ENCODE data around the gene PRPF6. TPM values are rescaled to one million over a fixed set of nuclear protein-coding genes. Genes with fewer than 3 reads are reported as not detected.
A peak's percentile ranks its signal among the peaks of the same experiment; 100 is the strongest.

Gene PRPF6
- total and polyA plus RNA-seq, 2 of the 13 experiments (the other 11 are each of a cell fraction or from before 2014, with no cell fraction given) = 63.7 to 101 TPM

DNA sequence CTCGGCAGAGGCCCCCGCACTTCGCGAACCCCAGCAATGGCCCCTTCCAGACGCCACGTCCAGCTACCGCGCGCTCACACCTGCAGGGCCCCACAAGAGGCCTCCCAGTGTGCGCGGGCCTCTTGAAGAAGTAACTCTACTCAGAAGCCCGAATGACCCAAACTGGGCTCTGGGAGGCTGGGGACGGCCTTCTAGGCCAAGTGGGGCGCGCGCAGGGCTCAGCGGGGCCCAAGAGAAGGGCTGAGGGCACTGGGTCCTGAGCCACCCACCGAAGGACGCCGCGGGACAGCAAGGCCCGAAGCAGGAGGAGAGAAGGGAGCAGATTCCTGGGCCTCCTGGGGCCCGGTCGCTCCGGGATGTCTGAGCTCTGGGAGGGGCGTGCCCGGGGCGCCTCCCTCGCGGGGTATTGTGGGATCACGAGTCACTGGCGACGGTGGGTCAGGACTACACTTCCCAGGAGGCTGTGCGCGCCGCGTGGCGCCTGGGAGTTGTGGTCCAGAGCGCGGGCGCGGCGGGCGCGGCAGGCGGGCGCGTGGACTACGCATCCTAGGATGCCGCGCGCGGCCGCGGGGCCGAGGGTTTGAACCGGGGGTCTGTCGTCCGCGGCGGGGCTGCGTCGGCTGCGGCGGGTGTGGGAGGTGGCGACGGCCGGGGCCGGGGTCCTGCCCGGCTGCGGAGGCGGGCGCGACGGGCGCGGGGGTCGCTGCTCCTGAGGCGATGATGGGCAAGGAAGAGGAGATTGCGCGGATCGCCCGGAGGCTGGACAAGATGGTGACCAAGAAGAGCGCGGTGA is 81.9 kb downstream of the PRPF6 start, which contains the start of gene TCEA2 (continued):
- peak; percentile 98 for TF ChIP-seq KDM2A (CRISPR knock-in tag; IDR thresholded peaks at IDR 0.05; ENCODE audit: borderline replicate concordance, low read depth)
- TF ChIP-seq, protein P1, sequence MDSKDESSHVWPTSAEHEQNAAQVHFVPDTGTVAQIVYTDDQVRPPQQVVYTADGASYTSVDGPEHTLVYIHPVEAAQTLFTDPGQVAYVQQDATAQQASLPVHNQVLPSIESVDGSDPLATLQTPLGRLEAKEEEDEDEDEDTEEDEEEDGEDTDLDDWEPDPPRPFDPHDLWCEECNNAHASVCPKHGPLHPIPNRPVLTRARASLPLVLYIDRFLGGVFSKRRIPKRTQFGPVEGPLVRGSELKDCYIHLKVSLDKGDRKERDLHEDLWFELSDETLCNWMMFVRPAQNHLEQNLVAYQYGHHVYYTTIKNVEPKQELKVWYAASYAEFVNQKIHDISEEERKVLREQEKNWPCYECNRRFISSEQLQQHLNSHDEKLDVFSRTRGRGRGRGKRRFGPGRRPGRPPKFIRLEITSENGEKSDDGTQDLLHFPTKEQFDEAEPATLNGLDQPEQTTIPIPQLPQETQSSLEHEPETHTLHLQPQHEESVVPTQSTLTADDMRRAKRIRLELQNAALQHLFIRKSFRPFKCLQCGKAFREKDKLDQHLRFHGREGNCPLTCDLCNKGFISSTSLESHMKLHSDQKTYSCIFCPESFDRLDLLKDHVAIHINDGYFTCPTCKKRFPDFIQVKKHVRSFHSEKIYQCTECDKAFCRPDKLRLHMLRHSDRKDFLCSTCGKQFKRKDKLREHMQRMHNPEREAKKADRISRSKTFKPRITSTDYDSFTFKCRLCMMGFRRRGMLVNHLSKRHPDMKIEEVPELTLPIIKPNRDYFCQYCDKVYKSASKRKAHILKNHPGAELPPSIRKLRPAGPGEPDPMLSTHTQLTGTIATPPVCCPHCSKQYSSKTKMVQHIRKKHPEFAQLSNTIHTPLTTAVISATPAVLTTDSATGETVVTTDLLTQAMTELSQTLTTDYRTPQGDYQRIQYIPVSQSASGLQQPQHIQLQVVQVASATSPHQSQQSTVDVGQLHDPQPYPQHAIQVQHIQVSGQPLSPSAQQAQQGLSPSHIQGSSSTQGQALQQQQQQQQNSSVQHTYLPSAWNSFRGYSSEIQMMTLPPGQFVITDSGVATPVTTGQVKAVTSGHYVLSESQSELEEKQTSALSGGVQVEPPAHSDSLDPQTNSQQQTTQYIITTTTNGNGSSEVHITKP (CRISPR knock-in tag; IDR thresholded peaks at IDR 0.05; ENCODE audit: low read depth) = peak; percentile 58; the same call in 1 of the 2 replicates
- peak; percentile 78; the same call in 1 of the 2 replicates for TF ChIP-seq STAT5B (CRISPR knock-in tag; IDR thresholded peaks at IDR 0.05)
- TF ChIP-seq ZNF530 (CRISPR knock-in tag; IDR thresholded peaks at IDR 0.05; ENCODE audit: low read depth) = no peak
- TF ChIP-seq HOXA3 (CRISPR knock-in tag; IDR thresholded peaks at IDR 0.05) = peak; percentile 93
- peak; percentile 85 for TF ChIP-seq NCOA1 (CRISPR knock-in tag; IDR thresholded peaks at IDR 0.05)
- TF ChIP-seq ZNF282 (IDR thresholded peaks at IDR 0.05; ENCODE audit: partially characterized antibody) = no peak
- 0 out of 2 replicates have a peak, but pooled peaks have one; percentile 48 for TF ChIP-seq ZNF3 (CRISPR knock-in tag; IDR thresholded peaks at IDR 0.05)
- TF ChIP-seq, protein P2, sequence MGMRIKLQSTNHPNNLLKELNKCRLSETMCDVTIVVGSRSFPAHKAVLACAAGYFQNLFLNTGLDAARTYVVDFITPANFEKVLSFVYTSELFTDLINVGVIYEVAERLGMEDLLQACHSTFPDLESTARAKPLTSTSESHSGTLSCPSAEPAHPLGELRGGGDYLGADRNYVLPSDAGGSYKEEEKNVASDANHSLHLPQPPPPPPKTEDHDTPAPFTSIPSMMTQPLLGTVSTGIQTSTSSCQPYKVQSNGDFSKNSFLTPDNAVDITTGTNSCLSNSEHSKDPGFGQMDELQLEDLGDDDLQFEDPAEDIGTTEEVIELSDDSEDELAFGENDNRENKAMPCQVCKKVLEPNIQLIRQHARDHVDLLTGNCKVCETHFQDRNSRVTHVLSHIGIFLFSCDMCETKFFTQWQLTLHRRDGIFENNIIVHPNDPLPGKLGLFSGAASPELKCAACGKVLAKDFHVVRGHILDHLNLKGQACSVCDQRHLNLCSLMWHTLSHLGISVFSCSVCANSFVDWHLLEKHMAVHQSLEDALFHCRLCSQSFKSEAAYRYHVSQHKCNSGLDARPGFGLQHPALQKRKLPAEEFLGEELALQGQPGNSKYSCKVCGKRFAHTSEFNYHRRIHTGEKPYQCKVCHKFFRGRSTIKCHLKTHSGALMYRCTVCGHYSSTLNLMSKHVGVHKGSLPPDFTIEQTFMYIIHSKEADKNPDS (CRISPR knock-in tag; IDR thresholded peaks at IDR 0.05) = peak; percentile 28; the same call in 1 of the 2 replicates
- TF ChIP-seq PCBP2 (optimal IDR thresholded peaks at IDR 0.05; ENCODE audit: low read depth, low read length, poor library complexity, severe bottlenecking) = no peak
- TF ChIP-seq ZNF333 (CRISPR knock-in tag; IDR thresholded peaks at IDR 0.05; ENCODE audit: borderline replicate concordance) = peak; percentile 96; the same call in 1 of the 2 replicates
- peak; percentile 88 for TF ChIP-seq RFXAP (CRISPR knock-in tag; IDR thresholded peaks at IDR 0.05; ENCODE audit: borderline replicate concordance)
- no peak for TF ChIP-seq ZFP37 (CRISPR knock-in tag; IDR thresholded peaks at IDR 0.05; ENCODE audit: borderline replicate concordance)
- no peak for TF ChIP-seq NR2F2 (IDR thresholded peaks at IDR 0.05; ENCODE audit: borderline replicate concordance, low read depth)
- no peak for TF ChIP-seq SP1 (IDR thresholded peaks at IDR 0.05)
- TF ChIP-seq SP1 (CRISPR knock-in tag; IDR thresholded peaks at IDR 0.05) = peak; percentile 89
- TF ChIP-seq STAG1 (CRISPR knock-in tag; IDR thresholded peaks at IDR 0.05) = no peak; the same call in 1 of the 2 replicates
- peak; percentile 98; the same call in 1 of the 2 replicates for TF ChIP-seq ZNF136 (CRISPR knock-in tag; IDR thresholded peaks at IDR 0.05; ENCODE audit: low read depth)
- TF ChIP-seq KDM5B (CRISPR knock-in tag; IDR thresholded peaks at IDR 0.05; ENCODE audit: borderline replicate concordance) = peak; percentile 96
- peak; percentile 100 for TF ChIP-seq ZNF558 (CRISPR knock-in tag; IDR thresholded peaks at IDR 0.05; ENCODE audit: borderline replicate concordance)
- TF ChIP-seq ONECUT2 (CRISPR knock-in tag; IDR thresholded peaks at IDR 0.05) = no peak
- no peak for TF ChIP-seq MAFF (IDR thresholded peaks at IDR 0.05; ENCODE audit: low read depth, low read length)
- peak; percentile 45; the same call in 1 of the 2 replicates for TF ChIP-seq RFX5 (IDR thresholded peaks at IDR 0.05; ENCODE audit: low read depth, low read length)
- peak; percentile 84 for TF ChIP-seq HDAC2 (CRISPR knock-in tag; IDR thresholded peaks at IDR 0.05)
- peak; percentile 28 for TF ChIP-seq KDM4B (CRISPR knock-in tag; IDR thresholded peaks at IDR 0.05)
- TF ChIP-seq FOXP1 (IDR thresholded peaks at IDR 0.05) = no peak
- TF ChIP-seq FOXP1 (CRISPR knock-in tag; IDR thresholded peaks at IDR 0.05) = no peak
- peak; percentile 90; the same call in 1 of the 2 replicates for TF ChIP-seq KLF11 (CRISPR knock-in tag; IDR thresholded peaks at IDR 0.05)

Data from HepG2 (cell line).